ENCODE measurements around the gene OTOP2.
A peak's percentile ranks its signal among the peaks of the same experiment; 100 is the strongest.
"Not testable (repeated sequence)": the region's sequence is repeated elsewhere in the genome, so short reads cannot be mapped to it uniquely, and the experiment has no call there.

The OTOP2 gene

GRCh38 chr17:74971069-74971841 is 47.2 kb downstream of the OTOP2 start:
- Histone ChIP-seq H3K4me3 (ENCODE audit: low read length) (peak overlapping the region; percentile 57), H3K27me3 (ENCODE audit: insufficient read depth, low read length) (peaks cover 35% of the 10 kb centered on the region)

GRCh38 chr17:74971842-74972106 is 47.7 kb downstream of the OTOP2 start:
- Histone ChIP-seq H3K4me3 (ENCODE audit: low read length) (peak overlapping the region; percentile 57), H2AFZ (ENCODE audit: low read depth, low read length) (no peak overlapping the region)

More at GRCh38 chr17:74971069-74971841, 47.2 kb downstream of the OTOP2 start:
- H3K9me3 ChIP-seq (ENCODE audit: low read length) = no peaks in the 10 kb centered on the region
- H3K36me3 ChIP-seq (ENCODE audit: insufficient read depth, low read length) = no peaks in the 10 kb centered on the region
- H3K4me1 ChIP-seq (ENCODE audit: insufficient read depth, low read length) = peaks cover 8% of the 10 kb centered on the region
- H2AFZ ChIP-seq (ENCODE audit: low read depth, low read length) = no peak overlapping the region

GRCh38 chr17:74972107-74972972 is 48.3 kb downstream of the OTOP2 start, which contains the start of gene HID1:
Gene HID1 (minus strand): TSS chr17:74972759. CDS start chr17:74972656, 103 bp downstream.
- H2AFZ ChIP-seq (ENCODE audit: low read depth, low read length) = no peak within 1 kb of the TSS
- H3K4me1 ChIP-seq (ENCODE audit: insufficient read depth, low read length) = peaks cover 8% of the 10 kb centered on the region
- H3K27me3 ChIP-seq (ENCODE audit: insufficient read depth, low read length) = peaks cover 35% of the 10 kb centered on the region
- H3K4me3 ChIP-seq (ENCODE audit: low read length) = peak within 1 kb of the TSS; percentile 57
- H3K36me3 ChIP-seq (ENCODE audit: insufficient read depth, low read length) = no peaks in the 10 kb centered on the region
- no peaks in the 10 kb centered on the region for H3K9me3 ChIP-seq (ENCODE audit: low read length)

More at GRCh38 chr17:74971842-74972106, 47.7 kb downstream of the OTOP2 start:
- Histone ChIP-seq H3K9me3 (ENCODE audit: low read length) (no peaks in the 10 kb centered on the region), H3K4me1 (ENCODE audit: insufficient read depth, low read length) (peaks cover 8% of the 10 kb centered on the region), H3K27me3 (ENCODE audit: insufficient read depth, low read length) (peaks cover 35% of the 10 kb centered on the region), H3K36me3 (ENCODE audit: insufficient read depth, low read length) (no peaks in the 10 kb centered on the region)

- Histone ChIP-seq H3K4me1 (ENCODE audit: insufficient read depth, low read length) (peaks cover 8% of the 10 kb centered on the region), H3K27me3 (ENCODE audit: insufficient read depth, low read length) (peaks cover 35% of the 10 kb centered on the region), H2AFZ (ENCODE audit: low read depth, low read length) (no peak overlapping the region), H3K9me3 (ENCODE audit: low read length) (no peaks in the 10 kb centered on the region), H3K4me3 (ENCODE audit: low read length) (peak overlapping the region; percentile 57), H3K36me3 (ENCODE audit: insufficient read depth, low read length) (no peaks in the 10 kb centered on the region)
Observed at GRCh38 chr17:74972973-74973328, 48.9 kb downstream of the OTOP2 start.

GRCh38 chr17:74975943-74976342 is 51.9 kb downstream of the OTOP2 start:
- H3K27me3 ChIP-seq (ENCODE audit: insufficient read depth, low read length) = peaks cover 26% of the 10 kb centered on the region
- peaks cover 8% of the 10 kb centered on the region for H3K4me1 ChIP-seq (ENCODE audit: insufficient read depth, low read length)

GRCh38 chr17:74977802-74978201 is 53.7 kb downstream of the OTOP2 start:
- no peak overlapping the region for H2AFZ ChIP-seq (ENCODE audit: low read depth, low read length)
- H3K4me1 ChIP-seq (ENCODE audit: insufficient read depth, low read length) = peaks cover 9% of the 10 kb centered on the region
- H3K36me3 ChIP-seq (ENCODE audit: insufficient read depth, low read length) = no peaks in the 10 kb centered on the region
- no peak overlapping the region for H3K4me3 ChIP-seq (ENCODE audit: low read length)
- no peaks in the 10 kb centered on the region for H3K9me3 ChIP-seq (ENCODE audit: low read length)
- peaks cover 14% of the 10 kb centered on the region for H3K27me3 ChIP-seq (ENCODE audit: insufficient read depth, low read length)

More at GRCh38 chr17:74975943-74976342, 51.9 kb downstream of the OTOP2 start:
- no peak overlapping the region for H2AFZ ChIP-seq (ENCODE audit: low read depth, low read length)
- H3K9me3 ChIP-seq (ENCODE audit: low read length) = no peaks in the 10 kb centered on the region
- no peaks in the 10 kb centered on the region for H3K36me3 ChIP-seq (ENCODE audit: insufficient read depth, low read length)
- no peak overlapping the region for H3K4me3 ChIP-seq (ENCODE audit: low read length)

- Histone ChIP-seq H3K9me3 (ENCODE audit: low read length) (no peaks in the 10 kb centered on the region), H3K4me3 (ENCODE audit: low read length) (no peak overlapping the region), H2AFZ (ENCODE audit: low read depth, low read length) (no peak overlapping the region), H3K4me1 (ENCODE audit: insufficient read depth, low read length) (peaks cover 7% of the 10 kb centered on the region), H3K27me3 (ENCODE audit: insufficient read depth, low read length) (peaks cover 9% of the 10 kb centered on the region), H3K36me3 (ENCODE audit: insufficient read depth, low read length) (no peaks in the 10 kb centered on the region)
Observed at GRCh38 chr17:74978240-74978639, 54.2 kb downstream of the OTOP2 start.

- peaks cover 7% of the 10 kb centered on the region for H3K4me1 ChIP-seq (ENCODE audit: insufficient read depth, low read length)
- no peak overlapping the region for H2AFZ ChIP-seq (ENCODE audit: low read depth, low read length)
- H3K27me3 ChIP-seq (ENCODE audit: insufficient read depth, low read length) = peaks cover under 1% of the 10 kb centered on the region
- no peaks in the 10 kb centered on the region for H3K36me3 ChIP-seq (ENCODE audit: insufficient read depth, low read length)
- no peaks in the 10 kb centered on the region for H3K9me3 ChIP-seq (ENCODE audit: low read length)
- H3K4me3 ChIP-seq (ENCODE audit: low read length) = no peak overlapping the region
Observed at GRCh38 chr17:74979408-74980146, 55.5 kb downstream of the OTOP2 start.

GRCh38 chr17:74981318-74981978 is 57.4 kb downstream of the OTOP2 start:
- H3K27me3 ChIP-seq (ENCODE audit: insufficient read depth, low read length) = no peaks in the 10 kb centered on the region
- no peaks in the 10 kb centered on the region for H3K36me3 ChIP-seq (ENCODE audit: insufficient read depth, low read length)
- H2AFZ ChIP-seq (ENCODE audit: low read depth, low read length) = peak overlapping the region; percentile 71
- H3K4me3 ChIP-seq (ENCODE audit: low read length) = peak overlapping the region; percentile 68
- no peaks in the 10 kb centered on the region for H3K9me3 ChIP-seq (ENCODE audit: low read length)
- H3K4me1 ChIP-seq (ENCODE audit: insufficient read depth, low read length) = peaks cover 7% of the 10 kb centered on the region

GRCh38 chr17:74981979-74982662 is 58.0 kb downstream of the OTOP2 start:
- H3K27me3 ChIP-seq (ENCODE audit: insufficient read depth, low read length) = no peaks in the 10 kb centered on the region
- H3K36me3 ChIP-seq (ENCODE audit: insufficient read depth, low read length) = no peaks in the 10 kb centered on the region

GRCh38 chr17:74982663-74983313 is 58.7 kb downstream of the OTOP2 start:
- peak overlapping the region; percentile 71 for H2AFZ ChIP-seq (ENCODE audit: low read depth, low read length)
- not testable (repeated sequence) for H3K27me3 ChIP-seq (ENCODE audit: insufficient read depth, low read length); H3K36me3 ChIP-seq (ENCODE audit: insufficient read depth, low read length); H3K9me3 ChIP-seq (ENCODE audit: low read length); H3K4me1 ChIP-seq (ENCODE audit: insufficient read depth, low read length)
- peak overlapping the region; percentile 68 for H3K4me3 ChIP-seq (ENCODE audit: low read length)

More at GRCh38 chr17:74981979-74982662, 58.0 kb downstream of the OTOP2 start:
- Histone ChIP-seq H3K4me1 (ENCODE audit: insufficient read depth, low read length) (peaks cover 10% of the 10 kb centered on the region), H3K4me3 (ENCODE audit: low read length) (peak overlapping the region; percentile 68), H2AFZ (ENCODE audit: low read depth, low read length) (peak overlapping the region; percentile 71), H3K9me3 (ENCODE audit: low read length) (no peaks in the 10 kb centered on the region)

Measured in neuron (in vitro differentiated cells).